Measurements from ENCODE around the gene C2CD4A. TPM values are rescaled to one million over a fixed set of nuclear protein-coding genes. Genes with fewer than 3 reads are reported as not detected.

Gene C2CD4A
- total RNA-seq, 1 donor from 2014 or later, result not detected

Other genes starting within 250 kb of the C2CD4A start
- gene VPS13C, start 6.5 kb upstream of the C2CD4A start, total RNA-seq, result 94.1 and 100 TPM in 2 replicates
- gene C2CD4B, start 98.3 kb downstream of the C2CD4A start, total RNA-seq, result 0.17 and 0.24 TPM in 2 replicates